IPS-18a (cell line): Measurements from ENCODE around the gene RWDD1.

ENCODE experiments used
- H3K27ac ChIP-seq: one replicate; pipeline ENCODE4 v1.5.1; 2013; ENCODE audit warnings: low read length
- H3K27me3 ChIP-seq: one replicate; pipeline ENCODE4 v1.6.1; 2013; ENCODE audit warnings: mild to moderate bottlenecking, low read length; ENCODE audit not compliant: control insufficient read depth, insufficient read depth
- H3K36me3 ChIP-seq: one replicate; pipeline ENCODE4 v1.6.1; 2013; ENCODE audit warnings: low read depth, low read length; ENCODE audit not compliant: control insufficient read depth
- H3K4me1 ChIP-seq: one replicate; pipeline ENCODE4 v1.6.1; 2013; ENCODE audit warnings: low read depth, low read length; ENCODE audit not compliant: control insufficient read depth
- H3K4me3 ChIP-seq: one replicate; pipeline ENCODE4 v1.5.1; 2013; ENCODE audit warnings: low read length
- H3K9ac ChIP-seq: one replicate; pipeline ENCODE4 v1.6.1; 2013; ENCODE audit warnings: mild to moderate bottlenecking, low read length, moderate library complexity
- H3K9me3 ChIP-seq: one replicate; pipeline ENCODE4 v1.6.1; 2013; ENCODE audit warnings: low read depth, low read length; ENCODE audit not compliant: control insufficient read depth

The RWDD1 gene, protein sequence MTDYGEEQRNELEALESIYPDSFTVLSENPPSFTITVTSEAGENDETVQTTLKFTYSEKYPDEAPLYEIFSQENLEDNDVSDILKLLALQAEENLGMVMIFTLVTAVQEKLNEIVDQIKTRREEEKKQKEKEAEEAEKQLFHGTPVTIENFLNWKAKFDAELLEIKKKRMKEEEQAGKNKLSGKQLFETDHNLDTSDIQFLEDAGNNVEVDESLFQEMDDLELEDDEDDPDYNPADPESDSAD

DNA sequence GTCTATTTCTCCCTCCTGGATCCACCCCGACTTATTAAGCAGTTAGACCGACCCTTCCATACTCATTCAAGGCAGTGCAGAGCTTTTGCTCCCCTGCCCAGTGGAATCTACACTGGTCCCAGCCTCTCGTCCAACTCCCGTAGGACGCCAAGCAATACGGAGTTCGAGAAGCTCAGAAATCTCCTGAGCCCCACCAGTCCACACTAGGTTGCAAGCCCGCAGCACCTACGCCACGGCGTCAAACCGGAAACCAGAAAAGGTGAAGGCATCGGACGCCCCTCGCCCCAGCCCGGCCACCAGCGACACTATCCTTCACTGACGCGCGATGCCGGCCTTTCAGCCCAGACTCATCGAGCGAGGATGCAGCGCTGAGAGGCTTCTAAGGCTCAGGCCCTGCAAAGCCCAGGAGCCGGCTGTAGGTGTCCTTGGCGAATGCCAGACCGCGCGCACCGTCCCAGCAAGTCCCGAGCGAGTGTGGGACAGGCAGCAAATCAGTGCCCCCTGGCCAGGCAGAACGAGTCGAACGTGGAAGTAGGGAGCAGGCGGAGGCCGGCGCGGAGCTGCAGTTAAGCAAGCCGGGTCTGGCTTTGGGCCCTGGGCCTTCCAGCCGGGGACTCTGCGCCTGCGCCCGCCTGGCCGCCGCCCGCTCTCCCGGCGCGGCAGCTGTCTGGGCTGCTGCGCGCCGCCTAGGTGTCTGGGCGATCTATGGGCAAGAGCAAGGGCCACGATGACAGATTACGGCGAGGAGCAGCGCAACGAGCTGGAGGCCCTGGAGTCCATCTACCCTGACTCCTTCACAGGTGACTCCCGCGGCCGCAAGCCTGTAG, at the start of gene RWDD1:
Gene RWDD1, plus strand, starts transcription at position 649 of the 827 bp plus-strand sequence. Its CDS starts 79 bp downstream, at position 728.
- Histone ChIP-seq H3K27me3 (no peaks in the 10 kb centered on the region), H3K9me3 (no peaks in the 10 kb centered on the region), H3K36me3 (no peaks in the 10 kb centered on the region), H3K4me1 (peaks cover 10% of the 10 kb centered on the region), H3K4me3 (peak within 1 kb of the TSS; percentile 91), H3K27ac (peak within 1 kb of the TSS; percentile 43), H3K9ac (peak within 1 kb of the TSS; percentile 90)

DNA sequence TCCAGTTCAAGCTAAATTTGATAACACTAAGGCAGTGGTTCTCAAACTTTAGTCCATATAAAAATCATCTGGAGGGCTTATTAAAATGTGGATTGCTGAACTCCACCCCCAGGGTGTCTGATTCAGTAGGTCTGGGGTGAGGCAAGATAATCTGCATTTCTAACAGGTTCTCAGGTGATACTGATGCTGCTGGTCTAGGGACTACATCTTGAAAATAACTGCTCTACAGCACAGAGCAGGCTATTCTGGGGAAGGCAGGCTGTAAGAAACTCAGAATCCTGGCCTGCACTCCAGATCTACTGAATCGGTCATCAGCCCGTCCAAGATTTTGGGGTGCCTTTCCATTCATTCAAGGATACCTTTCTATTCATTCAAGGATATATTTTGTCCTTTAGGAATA, 48.4 kb upstream of the RWDD1 start:
- Histone ChIP-seq H3K27me3 (no peaks in the 10 kb centered on the region), H3K9ac (no peak overlapping the region), H3K4me1 (peaks cover 4% of the 10 kb centered on the region), H3K4me3 (no peak overlapping the region), H3K27ac (no peak overlapping the region), H3K9me3 (no peaks in the 10 kb centered on the region), H3K36me3 (no peaks in the 10 kb centered on the region)

DNA sequence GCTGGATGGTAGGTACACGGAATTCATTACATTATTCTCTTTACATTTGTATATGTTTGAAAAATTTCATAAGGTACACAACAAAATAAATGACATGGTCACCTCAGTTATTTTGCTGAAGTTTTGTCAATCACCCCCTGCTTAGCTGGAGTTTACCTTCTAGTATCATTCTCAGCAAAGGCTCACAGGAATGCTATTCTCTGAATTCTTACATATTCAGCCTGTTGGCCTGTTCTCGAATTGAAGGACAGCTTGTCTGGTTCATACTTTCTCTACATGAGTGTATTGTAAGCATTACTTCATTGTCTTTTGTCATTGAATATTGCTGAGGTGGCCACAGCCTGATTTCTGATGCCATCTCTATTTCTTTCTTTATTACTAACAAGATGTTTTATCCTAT, 47.1 kb upstream of the RWDD1 start:
- Histone ChIP-seq H3K9me3 (no peaks in the 10 kb centered on the region), H3K4me1 (peaks cover 8% of the 10 kb centered on the region), H3K27me3 (no peaks in the 10 kb centered on the region), H3K36me3 (no peaks in the 10 kb centered on the region), H3K27ac (no peak overlapping the region), H3K9ac (no peak overlapping the region), H3K4me3 (no peak overlapping the region)

DNA sequence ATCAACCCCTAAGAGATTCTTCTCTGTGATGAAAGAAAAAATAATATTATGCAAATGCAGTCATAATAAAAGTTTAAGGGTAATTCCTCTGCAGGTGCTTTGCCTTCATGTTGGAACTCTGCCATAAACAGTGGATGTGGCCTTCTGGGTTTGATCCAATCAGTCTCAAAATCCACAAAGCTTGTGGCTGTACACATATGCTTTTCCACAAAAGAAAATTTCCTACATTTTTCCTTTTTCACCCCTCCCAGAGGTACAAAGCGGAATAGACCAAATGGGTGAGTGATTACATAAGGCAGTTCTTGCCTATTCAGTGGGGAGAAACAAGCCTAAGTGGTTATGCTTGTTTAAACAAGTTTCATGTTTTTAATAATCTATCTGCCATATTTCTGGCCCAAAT, 43.2 kb upstream of the RWDD1 start:
- H3K36me3 ChIP-seq, result no peaks in the 10 kb centered on the region
- H3K27ac ChIP-seq, result no peak overlapping the region
- no peak overlapping the region for H3K9ac ChIP-seq
- H3K4me1 ChIP-seq, result peaks cover 16% of the 10 kb centered on the region
- H3K27me3 ChIP-seq, result no peaks in the 10 kb centered on the region
- H3K9me3 ChIP-seq, result no peaks in the 10 kb centered on the region
- H3K4me3 ChIP-seq, result no peak overlapping the region

DNA sequence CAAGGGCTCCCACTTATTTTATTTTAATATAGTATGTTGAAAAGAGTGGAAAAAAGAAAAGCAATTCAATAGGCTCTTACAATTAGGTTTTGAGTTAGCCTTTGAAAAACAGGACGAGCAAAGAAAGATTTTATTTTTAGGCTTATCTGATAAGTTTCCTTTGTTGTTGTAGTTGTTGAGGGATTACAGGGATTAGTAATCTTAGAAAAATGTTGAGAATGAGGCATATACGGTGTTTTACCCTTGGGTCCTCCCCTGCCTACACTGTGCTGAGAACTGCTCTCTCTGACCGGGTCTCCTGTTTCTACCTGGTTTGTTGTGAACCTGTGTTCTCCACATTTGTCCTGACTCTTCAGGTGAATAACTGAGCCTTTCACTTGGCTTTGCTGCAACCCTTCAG, 42.5 kb upstream of the RWDD1 start:
- no peaks in the 10 kb centered on the region for H3K36me3 ChIP-seq
- H3K27me3 ChIP-seq, result no peaks in the 10 kb centered on the region
- H3K9ac ChIP-seq, result no peak overlapping the region
- H3K4me1 ChIP-seq, result peaks cover 22% of the 10 kb centered on the region
- H3K27ac ChIP-seq, result no peak overlapping the region
- no peak overlapping the region for H3K4me3 ChIP-seq
- no peaks in the 10 kb centered on the region for H3K9me3 ChIP-seq

DNA sequence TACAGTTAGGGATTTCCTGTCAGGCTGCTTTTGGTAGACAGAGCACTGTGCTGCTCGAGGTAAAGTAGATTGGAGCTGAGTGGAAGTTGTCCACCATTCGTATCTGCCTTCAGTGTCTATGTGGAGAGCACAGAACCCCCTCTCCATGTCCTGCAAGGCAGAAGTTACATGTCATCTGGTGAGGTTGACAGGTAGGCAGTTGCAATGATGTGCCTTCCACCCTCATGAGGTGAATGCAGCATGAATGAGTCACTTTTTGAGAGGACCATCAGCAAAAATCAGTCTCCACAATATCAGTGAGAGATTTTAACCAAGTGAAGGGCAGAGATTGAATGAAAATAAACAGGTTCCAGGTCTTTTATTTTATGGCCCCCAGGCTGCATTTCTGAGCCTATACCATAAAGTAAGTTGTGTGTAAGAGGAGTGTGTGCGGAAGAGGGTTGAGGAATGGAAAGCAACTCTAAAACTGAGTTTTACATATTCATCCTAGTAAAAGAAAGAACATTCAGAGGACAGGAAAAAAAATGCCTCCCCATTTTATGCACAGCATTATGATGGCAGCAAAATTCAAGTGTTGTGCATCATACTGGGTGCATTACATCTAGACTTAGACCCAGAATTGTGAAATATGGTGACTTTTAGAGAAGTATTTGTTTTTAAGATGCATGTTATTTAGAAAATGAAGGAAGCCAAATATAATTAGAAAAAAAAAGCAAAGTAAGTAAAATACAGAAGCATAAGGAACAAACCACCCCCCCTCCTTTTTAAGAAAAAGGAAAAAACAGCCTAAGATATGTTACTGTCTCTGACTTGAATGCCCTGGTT, 41.6 kb upstream of the RWDD1 start:
- Histone ChIP-seq H3K4me1 (peaks cover 22% of the 10 kb centered on the region), H3K27me3 (no peaks in the 10 kb centered on the region)

DNA sequence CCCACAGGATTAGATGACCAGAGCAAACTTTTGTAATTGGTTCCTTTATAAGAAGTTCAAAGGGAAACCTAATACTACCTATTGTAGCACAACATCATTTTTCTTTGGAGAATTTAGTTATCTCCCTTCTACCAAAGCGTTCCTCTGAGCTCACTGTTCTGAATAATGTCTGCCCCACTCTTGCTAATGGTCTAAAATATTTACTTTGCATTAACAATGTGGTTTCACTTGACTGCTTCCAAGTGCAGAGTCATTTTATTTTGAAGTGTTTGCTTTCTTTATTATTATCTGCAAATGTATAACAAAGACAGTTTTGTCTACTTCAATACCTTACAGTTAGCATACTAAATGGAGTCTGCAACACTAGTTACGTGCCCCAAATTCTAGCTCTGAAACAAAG, 40.9 kb upstream of the RWDD1 start:
- Histone ChIP-seq H3K9ac (no peak overlapping the region), H3K4me1 (peaks cover 22% of the 10 kb centered on the region), H3K4me3 (no peak overlapping the region), H3K9me3 (no peaks in the 10 kb centered on the region), H3K36me3 (no peaks in the 10 kb centered on the region), H3K27ac (no peak overlapping the region), H3K27me3 (no peaks in the 10 kb centered on the region)

More for the DNA sequence above, 41.6 kb upstream of the RWDD1 start:
- Histone ChIP-seq H3K27ac (no peak overlapping the region), H3K4me3 (no peak overlapping the region), H3K9ac (no peak overlapping the region), H3K9me3 (no peaks in the 10 kb centered on the region), H3K36me3 (no peaks in the 10 kb centered on the region)

DNA sequence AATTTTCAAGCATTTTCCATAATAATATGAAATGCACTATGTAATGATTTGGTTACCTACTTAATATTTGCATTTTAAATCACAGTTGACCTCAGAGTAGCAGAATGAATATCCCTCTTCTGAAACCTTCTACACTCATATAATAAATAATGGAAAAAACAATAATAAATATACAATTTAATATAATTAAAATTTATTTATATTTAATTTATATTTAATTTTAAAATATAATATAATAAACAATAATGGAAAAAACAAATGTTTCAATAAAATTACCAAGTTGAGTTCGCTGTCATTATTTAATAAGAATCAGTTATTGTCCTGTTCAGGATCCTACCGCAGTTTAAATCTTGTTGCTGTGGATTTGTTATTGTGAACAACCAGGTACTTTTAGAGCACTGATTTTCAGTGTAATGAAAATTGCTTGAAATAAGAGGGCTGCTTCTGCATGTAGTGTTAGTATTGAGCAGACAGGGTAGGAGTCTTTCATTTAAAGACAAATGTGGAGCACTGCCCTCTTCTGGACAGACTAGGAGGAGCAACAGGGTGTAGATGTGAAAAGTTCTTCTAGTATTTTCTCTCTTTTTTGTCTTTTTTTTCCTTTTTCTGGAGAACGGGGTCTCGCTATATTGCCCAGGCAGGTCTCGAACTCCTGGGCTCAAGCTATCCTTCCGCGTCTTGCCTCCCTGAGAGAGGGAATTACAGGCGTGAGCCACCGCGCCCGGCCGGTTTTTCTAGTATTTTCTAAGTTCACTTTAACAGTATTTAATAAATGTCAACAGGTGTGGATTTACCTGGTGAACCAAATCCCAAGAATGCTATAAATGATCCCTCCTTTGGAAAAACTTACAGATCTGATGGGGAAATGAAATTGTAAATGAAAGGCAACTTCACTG, 39.4 kb upstream of the RWDD1 start:
- peaks cover 22% of the 10 kb centered on the region for H3K4me1 ChIP-seq
- no peak overlapping the region for H3K4me3 ChIP-seq
- no peaks in the 10 kb centered on the region for H3K9me3 ChIP-seq
- H3K27me3 ChIP-seq, result no peaks in the 10 kb centered on the region
- no peaks in the 10 kb centered on the region for H3K36me3 ChIP-seq
- no peak overlapping the region for H3K9ac ChIP-seq
- H3K27ac ChIP-seq, result no peak overlapping the region

DNA sequence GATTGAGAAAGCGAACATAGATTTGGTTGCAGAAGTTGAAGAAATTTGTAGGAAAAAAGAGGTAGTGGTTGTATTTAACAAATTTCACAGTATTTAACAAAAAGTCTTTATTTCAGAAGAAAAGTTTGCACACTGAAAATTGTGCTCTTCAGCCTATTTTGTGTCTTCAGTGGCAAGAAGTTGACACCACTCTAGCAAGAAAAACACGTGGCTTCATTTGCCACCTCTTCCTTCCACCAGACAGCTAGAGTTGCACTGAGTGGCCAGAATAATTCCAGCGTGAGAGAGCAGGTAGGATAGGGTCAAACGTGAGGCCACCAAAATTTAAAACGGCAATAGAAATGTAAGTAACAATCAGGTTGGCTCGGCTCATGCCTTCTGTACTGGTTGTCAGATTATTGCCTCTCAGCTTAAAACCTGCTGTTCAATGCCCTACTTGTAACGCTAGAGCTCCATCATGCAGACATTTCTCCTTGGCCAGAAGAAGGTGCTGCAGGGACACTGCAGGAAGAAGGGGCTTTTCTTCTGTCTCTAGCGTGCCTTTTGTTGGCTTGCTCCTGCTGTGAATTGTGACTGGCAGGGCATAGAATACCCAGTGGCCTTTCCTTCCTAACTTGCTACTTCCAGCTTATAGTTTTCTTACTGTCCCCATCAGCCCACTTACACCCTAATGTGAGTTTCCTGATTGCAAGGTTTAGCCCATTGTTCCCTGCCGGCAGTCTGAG, 37.9 kb upstream of the RWDD1 start:
- Histone ChIP-seq H3K4me3 (no peak overlapping the region), H3K9ac (no peak overlapping the region), H3K27ac (no peak overlapping the region), H3K9me3 (no peaks in the 10 kb centered on the region), H3K27me3 (no peaks in the 10 kb centered on the region), H3K36me3 (no peaks in the 10 kb centered on the region), H3K4me1 (peaks cover 22% of the 10 kb centered on the region)

DNA sequence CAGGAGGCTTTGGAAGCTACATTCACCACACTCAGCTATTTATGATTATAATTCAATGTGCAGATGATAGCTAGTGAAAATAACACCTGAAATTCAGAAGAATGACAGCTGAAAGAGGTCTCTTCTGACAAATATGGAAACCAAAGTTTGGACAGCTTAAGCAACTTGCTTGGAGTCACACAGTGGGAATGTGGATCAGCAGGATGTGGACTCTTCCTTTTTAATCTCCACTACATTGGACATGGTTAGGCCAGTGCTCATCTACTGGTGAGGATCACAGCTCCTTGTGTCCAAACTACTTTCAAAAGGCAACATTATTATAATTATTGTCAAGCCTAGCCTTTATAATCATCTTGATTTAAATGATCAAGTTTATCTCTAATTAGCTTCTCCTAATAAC, 36.2 kb upstream of the RWDD1 start:
- H3K36me3 ChIP-seq, result no peaks in the 10 kb centered on the region
- H3K27ac ChIP-seq, result no peak overlapping the region
- no peaks in the 10 kb centered on the region for H3K27me3 ChIP-seq
- H3K9me3 ChIP-seq, result no peaks in the 10 kb centered on the region
- peaks cover 14% of the 10 kb centered on the region for H3K4me1 ChIP-seq
- no peak overlapping the region for H3K4me3 ChIP-seq
- H3K9ac ChIP-seq, result no peak overlapping the region
